Suprapubic skin (tissue), 4 donors: Measurements from ENCODE around the gene RAB40A. TPM values are rescaled to one million over a fixed set of nuclear protein-coding genes. Genes with fewer than 3 reads are reported as not detected.
"Not testable (repeated sequence)": the region's sequence is repeated elsewhere in the genome, so short reads cannot be mapped to it uniquely, and the experiment has no call there.

Experiments
- DNase-seq, 2 donors: peaks; one replicate each; pipeline ENCODE4 v3.0.0-alpha.2; 2019; ENCODE audit warnings: low spot score in 2 of 2
- H3K27ac ChIP-seq: fragments of 200-600 bp; sonication (generic); one replicate; pipeline ENCODE4 v1.5.1; 2019
- H3K27me3 ChIP-seq: fragments of 200-600 bp; sonication (generic); one replicate; pipeline ENCODE4 v1.5.1; 2019
- H3K36me3 ChIP-seq: fragments of 200-600 bp; sonication (generic); one replicate; pipeline ENCODE4 v1.5.1; 2019
- H3K4me1 ChIP-seq: fragments of 200-600 bp; sonication (generic); one replicate; pipeline ENCODE4 v1.5.1; 2019
- H3K4me3 ChIP-seq: fragments of 200-600 bp; sonication (generic); one replicate; pipeline ENCODE4 v1.5.1; 2019; ENCODE audit warnings: mild to moderate bottlenecking
- H3K9me3 ChIP-seq: fragments of 200-600 bp; sonication (generic); one replicate; pipeline ENCODE4 v1.5.1; 2019
- CTCF ChIP-seq, 2 donors: fragments of 200-600 bp in 1 of 2; fragments of 450-650 bp in 1 of 2; sonication (generic) in 1 of 2; IDR thresholded peaks; one replicate each; pipeline ENCODE4 v1.5.1; 2016 to 2019; ENCODE audit warnings: antibody characterized with exemption in 2 of 2, mild to moderate bottlenecking in 1 of 2, moderate library complexity in 1 of 2
- EP300 ChIP-seq: sonication (generic); formaldehyde crosslinking; IDR thresholded peaks from one replicate; pipeline ENCODE4 v1.6.1; 2017; ENCODE audit warnings: antibody characterized with exemption
- POLR2A ChIP-seq, 2 donors: fragments of 450-650 bp; IDR thresholded peaks; one replicate each; pipeline ENCODE4 v1.6.1; 2017; ENCODE audit warnings: antibody characterized with exemption in 2 of 2, mild to moderate bottlenecking in 2 of 2, moderate library complexity in 2 of 2
- POLR2AphosphoS5 ChIP-seq, 3 donors: sonication (generic); formaldehyde crosslinking; IDR thresholded peaks; one replicate each; pipeline ENCODE4 v1.6.1; 2017; ENCODE audit warnings: antibody characterized with exemption in 3 of 3
- WGBS: methylation state at CpG from one replicate; pipeline ENCODE4 v1.1.5; 2018; 5-methylcytosine and 5-hydroxymethylcytosine counted together
- total RNA-seq, 4 donors: library from RNA; depleted of rRNA; stranded (reverse); fragments of >200 nt; gene quantifications; one replicate each; pipeline ENCODE4 v1.1.0, GENCODE V29; 2016

RAB40A gene
- total RNA-seq, 4 donors from 2014 or later, result 0.31 to 2.4 (median 2.3) TPM; not detected in 1

GRCh38 chrX:103488332-103488731, 31.0 kb downstream of the RAB40A start:
- WGBS, result 21% methylated on average over 4 of the region's 4 CpGs
- no peak overlapping the region for H3K4me3 ChIP-seq
- no peaks in the 10 kb centered on the region for H3K4me1 ChIP-seq
- DNase-seq, result no peak
- H3K36me3 ChIP-seq, result no peaks in the 10 kb centered on the region
- TF ChIP-seq EP300 (no peak), CTCF (IDR thresholded peaks at IDR 0.05) (peak in 1 of 2 donors; percentile 20), POLR2AphosphoS5 (IDR thresholded peaks at IDR 0.05) (no peak), POLR2A (IDR thresholded peaks at IDR 0.05) (no peak)
- H3K9me3 ChIP-seq, result no peaks in the 10 kb centered on the region
- no peak overlapping the region for H3K27ac ChIP-seq
- H3K27me3 ChIP-seq, result no peaks in the 10 kb centered on the region

GRCh38 chrX:103483720-103484119, 35.6 kb downstream of the RAB40A start:
- H3K27me3 ChIP-seq, result no peaks in the 10 kb centered on the region
- no peak for TF ChIP-seq POLR2A (IDR thresholded peaks at IDR 0.05)
- TF ChIP-seq CTCF (IDR thresholded peaks at IDR 0.05), result no peak
- TF ChIP-seq EP300, result no peak
- TF ChIP-seq POLR2AphosphoS5 (IDR thresholded peaks at IDR 0.05), result no peak
- H3K9me3 ChIP-seq, result no peaks in the 10 kb centered on the region
- H3K4me3 ChIP-seq, result no peak overlapping the region
- no peak overlapping the region for H3K27ac ChIP-seq
- no peaks in the 10 kb centered on the region for H3K4me1 ChIP-seq
- DNase-seq, result no peak
- WGBS, result 73% methylated on average over 4 of the region's 4 CpGs
- no peaks in the 10 kb centered on the region for H3K36me3 ChIP-seq

- Histone ChIP-seq H3K9me3 (no peaks in the 10 kb centered on the region), H3K27ac (no peak overlapping the region), H3K27me3 (no peaks in the 10 kb centered on the region), H3K4me1 (no peaks in the 10 kb centered on the region), H3K4me3 (no peak overlapping the region), H3K36me3 (no peaks in the 10 kb centered on the region)
- 31% methylated on average over 2 of the region's 2 CpGs for WGBS
- TF ChIP-seq POLR2A (IDR thresholded peaks at IDR 0.05), result no peak
- TF ChIP-seq POLR2AphosphoS5 (IDR thresholded peaks at IDR 0.05), result no peak
- TF ChIP-seq CTCF (IDR thresholded peaks at IDR 0.05), result no peak
- no peak for TF ChIP-seq EP300
- DNase-seq, result no peak
Measured at GRCh38 chrX:103480526-103480925, 38.8 kb downstream of the RAB40A start.

GRCh38 chrX:103477496-103477895, 41.8 kb downstream of the RAB40A start:
- TF ChIP-seq CTCF (IDR thresholded peaks at IDR 0.05) (no peak), POLR2A (IDR thresholded peaks at IDR 0.05) (no peak), POLR2AphosphoS5 (IDR thresholded peaks at IDR 0.05) (no peak), EP300 (no peak)

GRCh38 chrX:103475381-103475780, 43.9 kb downstream of the RAB40A start:
- 72% methylated on average over 1 of the region's 1 CpG for WGBS
- Histone ChIP-seq H3K4me1 (no peaks in the 10 kb centered on the region), H3K4me3 (no peak overlapping the region), H3K27me3 (no peaks in the 10 kb centered on the region), H3K9me3 (no peaks in the 10 kb centered on the region), H3K36me3 (no peaks in the 10 kb centered on the region), H3K27ac (no peak overlapping the region)
- TF ChIP-seq POLR2A (IDR thresholded peaks at IDR 0.05) (no peak), CTCF (IDR thresholded peaks at IDR 0.05) (no peak), POLR2AphosphoS5 (IDR thresholded peaks at IDR 0.05) (no peak), EP300 (no peak)
- DNase-seq, result no peak

More at GRCh38 chrX:103477496-103477895, 41.8 kb downstream of the RAB40A start:
- H3K27ac ChIP-seq, result no peak overlapping the region
- no peaks in the 10 kb centered on the region for H3K36me3 ChIP-seq
- H3K4me1 ChIP-seq, result no peaks in the 10 kb centered on the region
- DNase-seq, result no peak
- no peaks in the 10 kb centered on the region for H3K27me3 ChIP-seq
- H3K9me3 ChIP-seq, result no peaks in the 10 kb centered on the region
- H3K4me3 ChIP-seq, result no peak overlapping the region

- not testable (repeated sequence) for H3K27me3 ChIP-seq, H3K27ac ChIP-seq, DNase-seq, H3K36me3 ChIP-seq, H3K4me3 ChIP-seq, H3K4me1 ChIP-seq, H3K9me3 ChIP-seq
- WGBS, result 68% methylated on average over 8 of the region's 8 CpGs
Measured at GRCh38 chrX:103469977-103470376, 49.3 kb downstream of the RAB40A start.
